Liver (tissue), 9 donors: Measurements from ENCODE around the gene NUP153. TPM values are rescaled to one million over a fixed set of nuclear protein-coding genes. Genes with fewer than 3 reads are reported as not detected.

ENCODE experiments used
- DNase-seq: peaks from one replicate; pipeline ENCODE4 v3.0.0-alpha.2; 2017; ENCODE audit warnings: low spot score
- H3K27ac ChIP-seq, 2 donors: one replicate each; pipeline ENCODE4 v1.7.0; 2013; ENCODE audit warnings: inconsistent platforms in 2 of 2, low read length in 2 of 2, control low read depth in 1 of 2, low read depth in 1 of 2, mild to moderate bottlenecking in 1 of 2
- H3K27me3 ChIP-seq, 4 donors: one replicate each; pipeline versions ENCODE4 v1.6.1 to v1.7.0; 2013; ENCODE audit warnings: low read length in 3 of 4, inconsistent platforms in 1 of 4, mild to moderate bottlenecking in 1 of 4, moderate library complexity in 1 of 4; ENCODE audit not compliant: control insufficient read depth in 4 of 4, insufficient read depth in 4 of 4
- H3K36me3 ChIP-seq, 4 donors: one replicate each; pipeline versions ENCODE4 v1.6.1 to v1.7.0; 2013; ENCODE audit warnings: low read length in 3 of 4, mild to moderate bottlenecking in 3 of 4, low read depth in 1 of 4, moderate library complexity in 1 of 4; ENCODE audit not compliant: control insufficient read depth in 4 of 4, insufficient read depth in 3 of 4
- H3K4me1 ChIP-seq, 4 donors: one replicate each; pipeline versions ENCODE4 v1.6.1 to v1.7.0; 2013; ENCODE audit warnings: low read length in 3 of 4, mild to moderate bottlenecking in 3 of 4, moderate library complexity in 1 of 4; ENCODE audit not compliant: control insufficient read depth in 4 of 4, insufficient read depth in 4 of 4
- H3K4me3 ChIP-seq, 3 donors: one replicate each; pipeline versions ENCODE4 v1.6.1 to v1.7.0; 2013; ENCODE audit warnings: low read length in 3 of 3, control low read depth in 1 of 3, low read depth in 1 of 3, mild to moderate bottlenecking in 1 of 3
- H3K9ac ChIP-seq, 2 donors: one replicate each; pipeline ENCODE4 v1.7.0; 2013; ENCODE audit warnings: low read length in 2 of 2, mild to moderate bottlenecking in 2 of 2, moderate library complexity in 2 of 2, control low read depth in 1 of 2, low read depth in 1 of 2
- H3K9me3 ChIP-seq, 4 donors: one replicate each; pipeline versions ENCODE4 v1.6.1 to v1.7.0; 2013; ENCODE audit warnings: low read length in 3 of 4; ENCODE audit not compliant: control insufficient read depth in 4 of 4
- ATF3 ChIP-seq: IDR thresholded peaks from 2 replicates; pipeline ENCODE4 v1.6.1; 2016; ENCODE audit warnings: antibody characterized with exemption
- CTCF ChIP-seq: fragments of 150-350 bp; IDR thresholded peaks from 2 replicates; pipeline ENCODE4 v1.5.1; 2017; ENCODE audit warnings: improper control_type of control experiment, low read depth, low read length; ENCODE audit not compliant: missing input control
- EGR1 ChIP-seq, 2 donors: IDR thresholded peaks; 2 replicates each; pipeline ENCODE4 v1.6.1; 2016 to 2018; ENCODE audit warnings: antibody characterized with exemption in 2 of 2, low read depth in 2 of 2
- FOXA1 ChIP-seq: IDR thresholded peaks from 2 replicates; pipeline ENCODE4 v1.6.1; 2016; ENCODE audit warnings: antibody characterized with exemption
- FOXA2 ChIP-seq: IDR thresholded peaks from 2 replicates; pipeline ENCODE4 v1.6.1; 2016; ENCODE audit warnings: antibody characterized with exemption
- GABPA ChIP-seq, 2 donors: IDR thresholded peaks in 1 of 2; conservative IDR thresholded peaks in 1 of 2; 2 replicates each; pipeline ENCODE4 v1.6.1; 2016; ENCODE audit warnings: antibody characterized with exemption in 2 of 2, mild to moderate bottlenecking in 1 of 2, moderate library complexity in 1 of 2
- HNF4A ChIP-seq, 2 donors: conservative IDR thresholded peaks; 2 replicates each; pipeline ENCODE4 v1.6.1; 2016; ENCODE audit warnings: antibody characterized with exemption in 2 of 2, mild to moderate bottlenecking in 2 of 2
- HNF4G ChIP-seq: IDR thresholded peaks from 2 replicates; pipeline ENCODE4 v1.6.1; 2016; ENCODE audit warnings: antibody characterized with exemption
- JUND ChIP-seq, 2 donors: IDR thresholded peaks; 2 replicates each; pipeline ENCODE4 v1.6.1; 2016; ENCODE audit warnings: antibody characterized with exemption in 2 of 2
- RAD21 ChIP-seq, 2 donors: IDR thresholded peaks; 2 replicates each; pipeline ENCODE4 v1.6.1; 2016; ENCODE audit warnings: antibody characterized with exemption in 2 of 2, mild to moderate bottlenecking in 2 of 2
- RXRA ChIP-seq, 2 donors: IDR thresholded peaks; 2 replicates each; pipeline ENCODE4 v1.6.1; 2017 to 2018; ENCODE audit warnings: antibody characterized with exemption in 2 of 2, mild to moderate bottlenecking in 1 of 2
- SP1 ChIP-seq: IDR thresholded peaks from 2 replicates; pipeline ENCODE4 v1.6.1; 2018; ENCODE audit warnings: antibody characterized with exemption, mild to moderate bottlenecking
- TAF1 ChIP-seq: conservative IDR thresholded peaks from 2 replicates; pipeline ENCODE4 v1.6.1; 2016; ENCODE audit warnings: antibody characterized with exemption, mild to moderate bottlenecking
- YY1 ChIP-seq: IDR thresholded peaks from 2 replicates; pipeline ENCODE4 v1.6.1; 2016; ENCODE audit warnings: antibody characterized with exemption, mild to moderate bottlenecking
- WGBS: extraction: QIAGEN DNeasy Blood & Tissue Kit; methylation state at CpG from one replicate; pipeline ENCODE4 v1.1.7; 2013; 5-methylcytosine and 5-hydroxymethylcytosine counted together
- polyA plus RNA-seq, 2 donors: library from polyadenylated mRNA; stranded (reverse) in 1 of 2; unstranded in 1 of 2; fragments of 200-250 nt in 1 of 2; fragments of >200 nt in 1 of 2; fragmentation: Nextera tagmentation in 1 of 2; extraction: Ambion mirVana in 1 of 2; gene quantifications; one replicate each; pipeline versions ENCODE4 v1.2.1 to v1.2.3, GENCODE V29; 2013 to 2015
- total RNA-seq, 2 donors: library from RNA; depleted of rRNA; stranded (reverse); fragments of >200 nt; gene quantifications; one replicate each; pipeline ENCODE4 v1.2.3, GENCODE V29; 2014
- donor health status: healthy.
- donor health status: healthy.
- donor health status: healthy.
- donor health status: healthy.
- donor health status: healthy.

NUP153 gene
- total and polyA plus RNA-seq, 4 donors, result 5.1 to 42.4 (median 14.4) TPM

GRCh38 chr6:17679726-17680125 lies 27.0 kb downstream of the NUP153 start:
- TF ChIP-seq GABPA (IDR thresholded peaks at IDR 0.05 in 1 of 2, conservative IDR thresholded peaks at IDR 0.05 in 1 of 2) (no peak), ATF3 (no peak), HNF4G (no peak), CTCF (no peak), HNF4A (conservative IDR thresholded peaks at IDR 0.05) (no peak), EGR1 (IDR thresholded peaks at IDR 0.05; ENCODE audit: low read depth in 2 of 2) (no peak), FOXA2 (no peak), SP1 (no peak), RAD21 (IDR thresholded peaks at IDR 0.05) (no peak)
- no peaks in the 10 kb centered on the region for H3K9me3 ChIP-seq
- peaks cover 0 to 20% (median 9%) of the 10 kb centered on the region in 4 donors for H3K4me1 ChIP-seq
- no peak overlapping the region for H3K9ac ChIP-seq
- H3K27me3 ChIP-seq, result no peaks in the 10 kb centered on the region
- no peak overlapping the region for H3K4me3 ChIP-seq
- DNase-seq, result no peak
- H3K36me3 ChIP-seq, result peaks cover 3 to 8% (median 5%) of the 10 kb centered on the region in 4 donors
- WGBS, result 89% methylated on average over 8 of the region's 8 CpGs
- no peak overlapping the region for H3K27ac ChIP-seq

GRCh38 chr6:17677602-17678001 lies 29.1 kb downstream of the NUP153 start:
- Histone ChIP-seq H3K9me3 (no peaks in the 10 kb centered on the region), H3K27me3 (no peaks in the 10 kb centered on the region), H3K9ac (no peak overlapping the region), H3K36me3 (peaks cover 7 to 16% (median 11%) of the 10 kb centered on the region in 4 donors), H3K4me1 (peaks cover 0 to 20% (median 9%) of the 10 kb centered on the region in 4 donors), H3K4me3 (no peak overlapping the region), H3K27ac (no peak overlapping the region)
- 50% methylated on average over 5 of the region's 5 CpGs for WGBS
- DNase-seq, result no peak
- TF ChIP-seq RXRA (IDR thresholded peaks at IDR 0.05), result no peak
- TF ChIP-seq CTCF, result no peak
- no peak for TF ChIP-seq EGR1 (IDR thresholded peaks at IDR 0.05; ENCODE audit: low read depth in 2 of 2)
- no peak for TF ChIP-seq SP1
- TF ChIP-seq FOXA1, result no peak
- TF ChIP-seq YY1, result no peak
- no peak for TF ChIP-seq HNF4G
- no peak for TF ChIP-seq JUND (IDR thresholded peaks at IDR 0.05)
- TF ChIP-seq TAF1, result no peak

- no peaks in the 10 kb centered on the region for H3K27me3 ChIP-seq
- peaks cover 2 to 26% (median 12%) of the 10 kb centered on the region in 4 donors for H3K4me1 ChIP-seq
- no peak for TF ChIP-seq EGR1 (IDR thresholded peaks at IDR 0.05; ENCODE audit: low read depth in 2 of 2)
- 95% methylated on average over 4 of the region's 4 CpGs for WGBS
- H3K27ac ChIP-seq, result no peak overlapping the region
- no peak for DNase-seq
- H3K9ac ChIP-seq, result no peak overlapping the region
- H3K4me3 ChIP-seq, result no peak overlapping the region
- no peaks in the 10 kb centered on the region for H3K9me3 ChIP-seq
- H3K36me3 ChIP-seq, result peaks cover 7 to 23% (median 14%) of the 10 kb centered on the region in 4 donors
Observed at GRCh38 chr6:17673543-17674254, 33.0 kb downstream of the NUP153 start.
